GM12878 (cell line): ENCODE measurements around the gene MTMR4. TPM values are rescaled to one million over a fixed set of nuclear protein-coding genes. Genes with fewer than 3 reads are reported as not detected.

Source experiments
- ATAC-seq: fragments of 200-7000 bp; cut with Tn5 transposase; 3 replicates; pipeline ENCODE4 v1.9.1; 2020; ENCODE audit warnings: mild to moderate bottlenecking, moderate library complexity
- BruUV-seq: library from RNA; stranded (reverse); fragments of 400-500 nt; replicated peaks from 2 replicates; lab custom pipeline; 2021; lab: Mats Ljungman, UMichigan
- CTCF ChIA-PET: fragments of 300-600 bp; sonication (Branson Sonifier 250); formaldehyde crosslinking; extraction: SDS; loops from one replicate; lab custom pipeline; 2021; ENCODE audit warnings: inconsistent platforms; lab: Yijun Ruan, JAX
- POLR2A ChIA-PET: fragments of 350-600 bp; formaldehyde crosslinking; extraction: SDS; loops from one replicate; lab custom pipeline; 2021; ENCODE audit warnings: inconsistent platforms; lab: Charles Lee
- RAD21 ChIA-PET: fragments of 300-600 bp; sonication (Branson Sonifier 250); formaldehyde crosslinking; loops from one replicate; lab custom pipeline; 2023; ENCODE audit warnings: antibody characterized with exemption; ENCODE audit not compliant: unreplicated experiment; lab: Charles Lee
- SMC1A ChIA-PET: fragments of 300-600 bp; sonication (Branson Sonifier 250); formaldehyde crosslinking; loops from one replicate; lab custom pipeline; 2023; ENCODE audit not compliant: unreplicated experiment, uncharacterized antibody; lab: Charles Lee
- DNase-seq: peaks from one replicate; pipeline ENCODE4 v3.0.0-alpha.2; 2011; ENCODE audit warnings: low read depth, low spot score
- FAIRE-seq: peaks from 3 replicates; lab custom pipeline; 2011; peaks lifted over from hg19 to GRCh38; lab: Jason Lieb, UNC
- H2AFZ ChIP-seq: 2 replicates; pipeline ENCODE4 v1.6.0; 2011; ENCODE audit warnings: low read depth, low read length, control low read depth; ENCODE audit not compliant: control insufficient read depth
- H3K27ac ChIP-seq: 2 replicates; pipeline ENCODE4 v1.5.1; 2011; ENCODE audit warnings: control low read depth; ENCODE audit not compliant: control insufficient read depth, insufficient read depth
- H3K27me3 ChIP-seq, 2 experiments: replicated peaks in 1 of 2; 2 replicates each; pipeline versions ENCODE4 v1.6.0 to v1.6.1; 2011; ENCODE audit warnings: low read length in 1 of 2; ENCODE audit not compliant: control insufficient read depth in 2 of 2, insufficient read depth in 2 of 2
- H3K36me3 ChIP-seq, 2 experiments: 2 replicates each; pipeline ENCODE4 v1.5.1; 2011; ENCODE audit warnings: low read length in 1 of 2; ENCODE audit not compliant: control insufficient read depth in 2 of 2, insufficient read depth in 2 of 2
- H3K4me1 ChIP-seq: 2 replicates; pipeline ENCODE4 v1.6.1; 2011; ENCODE audit warnings: mild to moderate bottlenecking, low read length, moderate library complexity, mixed read lengths; ENCODE audit not compliant: control insufficient read depth, insufficient read depth
- H3K4me2 ChIP-seq: 2 replicates; pipeline ENCODE4 v1.6.0; 2011; ENCODE audit warnings: control low read depth; ENCODE audit not compliant: control insufficient read depth, insufficient read depth
- H3K4me3 ChIP-seq: fragments of 200-600 bp; sonication (generic); 2 replicates; pipeline ENCODE4 v1.5.1; 2016
- H3K79me2 ChIP-seq: 2 replicates; pipeline ENCODE4 v1.6.0; 2011; ENCODE audit warnings: low read length; ENCODE audit not compliant: control insufficient read depth, insufficient read depth
- H3K9ac ChIP-seq: 2 replicates; pipeline ENCODE4 v1.8.0; 2011; ENCODE audit warnings: low read length, control low read depth, mixed read lengths; ENCODE audit not compliant: control insufficient read depth, insufficient read depth
- H3K9me3 ChIP-seq: replicated peaks from 3 replicates; pipeline ENCODE4 v1.5.1; 2011; ENCODE audit warnings: mild to moderate bottlenecking, low read length; ENCODE audit not compliant: control insufficient read depth, insufficient read depth
- H4K20me1 ChIP-seq: 2 replicates; pipeline ENCODE4 v1.6.0; 2011; ENCODE audit not compliant: control insufficient read depth, insufficient read depth
- ATF3 ChIP-seq: IDR thresholded peaks from 2 replicates; pipeline ENCODE4 v1.6.1; 2011; ENCODE audit warnings: low read depth, mild to moderate bottlenecking, low read length, moderate library complexity, borderline replicate concordance; ENCODE audit errors: extremely low read depth
- BACH1 ChIP-seq: fragments of 450-650 bp; IDR thresholded peaks from 2 replicates; pipeline ENCODE4 v1.6.1; 2017; ENCODE audit warnings: mild to moderate bottlenecking, borderline replicate concordance
- BRCA1 ChIP-seq: IDR thresholded peaks from 2 replicates; pipeline ENCODE4 v1.6.1; 2011; ENCODE audit warnings: low read depth, low read length, improper control_type of control experiment
- CHD1 ChIP-seq: IDR thresholded peaks from 2 replicates; pipeline ENCODE4 v1.6.1; 2012; ENCODE audit warnings: low read depth, low read length, improper control_type of control experiment
- JUND ChIP-seq: IDR thresholded peaks from 2 replicates; pipeline ENCODE4 v1.6.1; 2012; ENCODE audit warnings: low read depth, mild to moderate bottlenecking, low read length, improper control_type of control experiment, moderate library complexity
- MAX ChIP-seq: IDR thresholded peaks from 2 replicates; pipeline ENCODE4 v1.6.1; 2012; ENCODE audit warnings: low read depth, low read length, improper control_type of control experiment
- MEF2A ChIP-seq: IDR thresholded peaks from 2 replicates; pipeline ENCODE4 v1.6.1; 2011; ENCODE audit warnings: low read depth, mild to moderate bottlenecking, low read length, moderate library complexity; ENCODE audit not compliant: insufficient read depth
- RELB ChIP-seq: fragments of 450-650 bp; IDR thresholded peaks from 2 replicates; pipeline ENCODE4 v1.6.1; 2017; ENCODE audit warnings: low read depth, mild to moderate bottlenecking, moderate library complexity
- RFX5 ChIP-seq: IDR thresholded peaks from 2 replicates; pipeline ENCODE4 v1.6.1; 2011; ENCODE audit warnings: low read depth, low read length, improper control_type of control experiment
- RUNX3 ChIP-seq: IDR thresholded peaks from 2 replicates; pipeline ENCODE4 v1.6.1; 2012; ENCODE audit warnings: low read length, inconsistent platforms
- SMC3 ChIP-seq: IDR thresholded peaks from 2 replicates; pipeline ENCODE4 v1.6.1; 2011; ENCODE audit warnings: low read length, improper control_type of control experiment, borderline replicate concordance
- STAT1 ChIP-seq: fragments of 450-650 bp; conservative IDR thresholded peaks from 2 replicates; pipeline ENCODE4 v1.6.1; 2014; ENCODE audit warnings: antibody characterized with exemption, mild to moderate bottlenecking
- ZBED1 ChIP-seq: IDR thresholded peaks from 2 replicates; pipeline ENCODE4 v1.6.1; 2016; ENCODE audit warnings: borderline replicate concordance
- ZBTB33 ChIP-seq: fragments of 450-650 bp; IDR thresholded peaks from 2 replicates; pipeline ENCODE4 v1.6.1; 2017; ENCODE audit warnings: mild to moderate bottlenecking
- ZNF217 ChIP-seq: fragments of 450-650 bp; IDR thresholded peaks from 2 replicates; pipeline ENCODE4 v1.6.1; 2017; ENCODE audit warnings: antibody characterized with exemption, mild to moderate bottlenecking
- in situ Hi-C: fragments of 300-500 bp; cut with MboI; formaldehyde crosslinking; loops from 9 replicates; pipeline ENCODE4 v1.14.3; 2018; ENCODE audit warnings: mixed read lengths
- intact Hi-C: fragments of 100-400 bp; cut with micrococcal nuclease; formaldehyde crosslinking; loops from one replicate; pipeline ENCODE4 v1.14.2; 2022; ENCODE audit not compliant: unreplicated experiment
- polyA plus RNA-seq, 11 experiments: library from polyadenylated mRNA; depleted of rRNA in 4 of 11; unstranded in 6 of 11; stranded (reverse) in 5 of 11; fragments of >200 nt; fragmentation: Nextera tagmentation in 4 of 11; fragmentation: Illumina TruSeq in 1 of 11; extraction: Ambion mirVana in 4 of 11; extraction: Trizol in 1 of 11; gene quantifications; 1 replicate in 1 of 11; 2 replicates in 10 of 11; pipeline versions ENCODE4 v1.2.1 to v1.2.3, GENCODE V29; 2011 to 2016; ENCODE audit warnings: inconsistent platforms in 2 of 11, missing spikeins in 2 of 11, low read depth in 1 of 11
- total RNA-seq, 4 experiments: library from RNA; depleted of rRNA in 3 of 4; stranded (reverse); fragments of >200 nt in 3 of 4; fragmentation: Illumina TruSeq in 1 of 4; extraction: Trizol in 1 of 4; gene quantifications; 2 replicates each; pipeline versions ENCODE4 v1.2.1 to v1.2.3, GENCODE V29; 2013 to 2021

Gene MTMR4
- total and polyA plus RNA-seq, 10 of the 15 experiments (the other 5 are each of a cell fraction or from before 2014, with no cell fraction given) = 12.8 to 127 (median 53.2) TPM

GRCh38 chr17:58455491-58455890, 58.9 kb downstream of the MTMR4 start:
- no peaks in the 10 kb centered on the region for H3K79me2 ChIP-seq
- H4K20me1 ChIP-seq = no peaks in the 10 kb centered on the region
- RAD21 ChIA-PET = no interaction called here
- no peaks in the 10 kb centered on the region for H3K36me3 ChIP-seq
- POLR2A ChIA-PET = no interaction called here
- no peaks in the 10 kb centered on the region for H3K9me3 ChIP-seq
- ATAC-seq (no peak), DNase-seq (no peak), FAIRE-seq (no peak)
- no peak overlapping the region for H3K4me3 ChIP-seq
- BruUV-seq = no TSS peak
- no peak overlapping the region for H2AFZ ChIP-seq
- no peak for TF ChIP-seq ATF3
- no peak for TF ChIP-seq MAX
- TF ChIP-seq BACH1 = no peak
- no peak for TF ChIP-seq STAT1
- TF ChIP-seq BRCA1 = no peak
- TF ChIP-seq SMC3 = no peak
- TF ChIP-seq RFX5 = no peak
- TF ChIP-seq JUND = no peak
- TF ChIP-seq CHD1 = no peak
- no peak for TF ChIP-seq ZBTB33
- TF ChIP-seq RELB = no peak
- no peak for TF ChIP-seq MEF2A
- TF ChIP-seq ZNF217 = no peak
- TF ChIP-seq RUNX3 = no peak
- TF ChIP-seq ZBED1 = no peak
- intact Hi-C loops = no loop called here
- no peaks in the 10 kb centered on the region for H3K27me3 ChIP-seq
- no peaks in the 10 kb centered on the region for H3K4me1 ChIP-seq
- SMC1A ChIA-PET = no interaction called here
- CTCF ChIA-PET = no interaction called here
- no peak overlapping the region for H3K9ac ChIP-seq
- in situ Hi-C loops = no loop called here
- H3K4me2 ChIP-seq = no peak overlapping the region
- H3K27ac ChIP-seq = no peak overlapping the region
